ENCODE measurements around the gene LPP. TPM values are rescaled to one million over a fixed set of nuclear protein-coding genes. Genes with fewer than 3 reads are reported as not detected.

LPP gene
- total RNA-seq, 2 donors from 2014 or later: 170 to 246 TPM

DNA sequence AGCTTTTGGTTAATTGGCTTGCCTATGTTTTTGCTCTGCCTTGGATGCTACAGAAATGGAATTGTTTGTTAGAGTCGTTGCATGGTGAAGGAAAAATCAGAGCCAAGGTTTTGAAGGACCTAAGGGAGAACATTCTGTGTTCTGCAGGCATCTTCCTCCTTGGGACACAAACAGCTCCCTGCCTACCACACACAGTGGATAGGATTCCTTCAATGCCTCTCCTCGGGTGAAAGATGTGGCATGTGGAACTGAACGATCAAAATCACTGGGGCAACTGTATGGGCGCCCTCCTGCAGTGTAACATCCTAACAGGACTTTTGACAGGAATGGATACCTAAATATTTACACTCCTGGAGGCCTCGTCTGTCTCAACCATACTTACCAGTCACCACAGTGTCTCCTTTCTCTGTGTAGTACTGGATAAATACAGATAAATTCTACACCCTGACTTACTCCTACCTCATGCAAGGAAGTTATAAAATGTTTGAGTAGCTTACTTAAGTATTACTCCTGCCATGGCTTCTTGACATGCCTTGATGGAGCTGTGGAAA is 100.6 kb downstream of the LPP start:
- Histone ChIP-seq H3K4me3 (no peak overlapping the region), H3K4me1 (peaks cover 16% of the 10 kb centered on the region), H3K27ac (no peak overlapping the region), H3K9ac (ENCODE audit: low read depth in 2 of 2, low read length in 2 of 2) (no peak overlapping the region), H3K36me3 (no peaks in the 10 kb centered on the region), H3K27me3 (no peaks in the 10 kb centered on the region), H3K9me3 (no peaks in the 10 kb centered on the region)
- intact Hi-C loops (cut with DNase I): no loop called here
- TF ChIP-seq, protein P1, sequence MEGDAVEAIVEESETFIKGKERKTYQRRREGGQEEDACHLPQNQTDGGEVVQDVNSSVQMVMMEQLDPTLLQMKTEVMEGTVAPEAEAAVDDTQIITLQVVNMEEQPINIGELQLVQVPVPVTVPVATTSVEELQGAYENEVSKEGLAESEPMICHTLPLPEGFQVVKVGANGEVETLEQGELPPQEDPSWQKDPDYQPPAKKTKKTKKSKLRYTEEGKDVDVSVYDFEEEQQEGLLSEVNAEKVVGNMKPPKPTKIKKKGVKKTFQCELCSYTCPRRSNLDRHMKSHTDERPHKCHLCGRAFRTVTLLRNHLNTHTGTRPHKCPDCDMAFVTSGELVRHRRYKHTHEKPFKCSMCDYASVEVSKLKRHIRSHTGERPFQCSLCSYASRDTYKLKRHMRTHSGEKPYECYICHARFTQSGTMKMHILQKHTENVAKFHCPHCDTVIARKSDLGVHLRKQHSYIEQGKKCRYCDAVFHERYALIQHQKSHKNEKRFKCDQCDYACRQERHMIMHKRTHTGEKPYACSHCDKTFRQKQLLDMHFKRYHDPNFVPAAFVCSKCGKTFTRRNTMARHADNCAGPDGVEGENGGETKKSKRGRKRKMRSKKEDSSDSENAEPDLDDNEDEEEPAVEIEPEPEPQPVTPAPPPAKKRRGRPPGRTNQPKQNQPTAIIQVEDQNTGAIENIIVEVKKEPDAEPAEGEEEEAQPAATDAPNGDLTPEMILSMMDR (IDR thresholded peaks at IDR 0.05): no peak
- no peak for DNase-seq

DNA sequence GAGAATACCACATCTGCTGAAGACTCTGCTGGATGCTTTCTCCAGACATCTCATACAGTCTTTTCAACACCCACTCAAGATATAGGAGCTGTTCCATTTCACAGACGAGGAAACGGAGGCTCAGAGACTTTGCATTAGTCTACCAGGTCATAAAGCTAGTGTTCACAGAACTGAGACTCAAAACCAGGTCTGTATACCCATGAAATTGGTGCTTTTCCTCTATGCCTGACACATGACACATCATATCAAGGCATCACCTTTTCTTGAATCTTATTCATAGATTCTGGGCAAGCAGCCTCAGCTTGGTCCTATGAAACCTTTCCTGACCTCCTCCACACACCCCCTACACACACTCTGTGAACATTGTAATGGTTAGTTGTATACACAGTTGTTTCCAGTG is 101.2 kb downstream of the LPP start:
- no peak for DNase-seq
- H3K27me3 ChIP-seq: no peaks in the 10 kb centered on the region
- TF ChIP-seq, protein P1 (IDR thresholded peaks at IDR 0.05): no peak
- no peaks in the 10 kb centered on the region for H3K36me3 ChIP-seq
- no peak overlapping the region for H3K9ac ChIP-seq (ENCODE audit: low read depth in 2 of 2, low read length in 2 of 2)
- H3K4me1 ChIP-seq: peaks cover 18% of the 10 kb centered on the region
- no peaks in the 10 kb centered on the region for H3K9me3 ChIP-seq
- intact Hi-C loops (cut with DNase I): no loop called here
- no peak overlapping the region for H3K27ac ChIP-seq
- no peak overlapping the region for H3K4me3 ChIP-seq

DNA sequence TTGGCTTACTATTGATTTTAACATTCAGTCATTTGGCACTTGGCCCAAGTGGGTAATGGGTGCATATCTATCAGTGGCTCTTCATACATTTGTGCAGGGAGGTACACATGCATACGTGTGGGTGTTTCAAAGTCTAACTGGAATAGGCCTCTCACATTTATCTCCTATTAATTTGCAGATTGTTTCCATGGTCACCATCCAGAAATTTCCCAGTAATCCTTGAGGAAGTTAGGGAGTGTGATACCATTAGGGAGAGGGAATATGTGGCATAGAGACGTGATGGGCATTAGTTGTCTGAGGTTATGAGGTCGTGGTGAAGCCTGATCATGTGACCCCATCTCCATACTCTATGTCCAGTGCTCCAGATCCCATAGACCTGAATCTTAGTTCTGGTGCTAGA is 102.8 kb downstream of the LPP start:
- H3K4me1 ChIP-seq: peaks cover 18% of the 10 kb centered on the region
- H3K27me3 ChIP-seq: no peaks in the 10 kb centered on the region
- TF ChIP-seq, protein P1 (IDR thresholded peaks at IDR 0.05): no peak
- H3K9me3 ChIP-seq: no peaks in the 10 kb centered on the region
- DNase-seq: no peak
- peak overlapping the region; percentile 51 for H3K27ac ChIP-seq
- no peaks in the 10 kb centered on the region for H3K36me3 ChIP-seq
- H3K4me3 ChIP-seq: no peak overlapping the region
- intact Hi-C loops (cut with DNase I): no loop called here
- no peak overlapping the region for H3K9ac ChIP-seq (ENCODE audit: low read depth in 2 of 2, low read length in 2 of 2)

DNA sequence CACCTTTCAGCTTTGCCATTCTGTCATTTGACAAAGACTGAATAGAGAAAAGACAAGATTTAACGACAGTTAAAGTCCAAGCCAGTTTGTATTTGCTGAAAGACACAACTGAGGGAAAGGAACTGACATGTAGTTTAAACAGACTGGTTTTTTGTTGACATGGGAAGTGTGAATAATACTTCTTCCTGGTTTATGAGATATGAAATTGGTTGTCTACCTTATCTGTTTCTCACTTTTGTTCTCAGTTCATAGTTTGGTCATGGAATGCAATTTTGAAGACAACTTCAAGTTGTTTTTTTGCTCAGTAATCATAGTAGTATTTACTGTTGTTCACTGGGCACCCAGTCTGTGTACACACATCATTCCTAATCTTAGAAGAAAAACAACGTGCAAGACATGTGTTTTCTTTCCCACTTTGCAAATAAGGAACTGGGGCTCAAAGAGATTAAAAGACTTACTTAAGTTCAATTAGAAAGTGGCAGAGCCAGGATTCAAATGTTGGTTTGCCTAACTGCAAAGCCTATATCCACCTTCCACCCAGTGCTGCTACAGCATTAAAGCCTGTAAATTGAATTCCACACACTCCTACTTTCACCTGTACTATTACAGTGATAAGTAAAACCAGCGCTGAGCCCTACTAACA is 103.5 kb downstream of the LPP start:
- Histone ChIP-seq H3K27ac (peak overlapping the region; percentile 51), H3K36me3 (no peaks in the 10 kb centered on the region), H3K4me3 (no peak overlapping the region), H3K4me1 (peaks cover 18% of the 10 kb centered on the region), H3K9me3 (no peaks in the 10 kb centered on the region), H3K9ac (ENCODE audit: low read depth in 2 of 2, low read length in 2 of 2) (peak overlapping the region in 1 of 2 donors; percentile 46), H3K27me3 (no peaks in the 10 kb centered on the region)
- intact Hi-C loops (cut with DNase I): no loop called here
- TF ChIP-seq, protein P1 (IDR thresholded peaks at IDR 0.05): no peak
- no peak for DNase-seq

DNA sequence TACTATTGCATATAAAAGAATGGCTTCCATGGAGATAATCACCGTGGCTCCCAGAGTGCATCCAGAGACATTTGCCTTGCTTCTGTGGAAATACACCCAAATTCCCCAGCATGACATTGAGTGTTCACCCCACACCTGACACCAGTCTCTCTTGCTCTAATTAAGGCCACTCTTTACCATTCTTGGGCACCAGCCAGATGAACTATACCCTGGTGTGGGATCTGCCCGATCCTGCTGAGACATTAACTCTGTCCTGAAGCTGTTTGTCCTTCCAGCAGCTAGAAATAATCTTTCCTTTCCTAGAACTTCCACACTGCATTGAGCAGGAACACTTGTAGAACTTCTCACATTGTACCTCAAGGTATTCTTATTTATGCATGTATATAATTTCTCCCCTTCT is 105.2 kb downstream of the LPP start:
- peaks cover 22% of the 10 kb centered on the region for H3K4me1 ChIP-seq
- TF ChIP-seq, protein P1 (IDR thresholded peaks at IDR 0.05): no peak
- H3K9me3 ChIP-seq: no peaks in the 10 kb centered on the region
- no peaks in the 10 kb centered on the region for H3K27me3 ChIP-seq
- H3K36me3 ChIP-seq: no peaks in the 10 kb centered on the region
- intact Hi-C loops (cut with DNase I): no loop called here
- H3K4me3 ChIP-seq: no peak overlapping the region
- H3K27ac ChIP-seq: no peak overlapping the region
- H3K9ac ChIP-seq (ENCODE audit: low read depth in 2 of 2, low read length in 2 of 2): peak overlapping the region in 1 of 2 donors; percentile 36
- peak; percentile 60 for DNase-seq

Data from colonic mucosa (tissue), 4 donors.